Loucy (cell line): ENCODE measurements around the gene TPK1.

Experiments
- H2AFZ ChIP-seq: fragments of 200-600 bp; sonication (generic); 2 replicates; pipeline ENCODE4 v1.6.0; 2016; ENCODE audit warnings: antibody characterized with exemption, mild to moderate bottlenecking, low read length, moderate library complexity
- H3F3A ChIP-seq: fragments of 200-600 bp; 2 replicates; pipeline ENCODE4 v1.6.0; 2016; ENCODE audit warnings: antibody characterized with exemption, low read depth, mild to moderate bottlenecking
- H3K27me3 ChIP-seq: fragments of 200-600 bp; sonication (generic); 2 replicates; pipeline ENCODE4 v1.6.1; 2014; ENCODE audit warnings: low read length, mild to moderate bottlenecking; ENCODE audit not compliant: insufficient read depth, poor library complexity, severe bottlenecking
- H3K36me3 ChIP-seq: fragments of 200-600 bp; sonication (generic); 2 replicates; pipeline ENCODE4 v1.6.1; 2016; ENCODE audit warnings: low read length; ENCODE audit not compliant: insufficient read depth
- H3K4me1 ChIP-seq: fragments of 200-600 bp; sonication (generic); 2 replicates; pipeline ENCODE4 v1.5.1; 2014; ENCODE audit warnings: low read length, mild to moderate bottlenecking; ENCODE audit not compliant: insufficient read depth, poor library complexity, severe bottlenecking
- H3K4me2 ChIP-seq: fragments of 200-600 bp; sonication (generic); 2 replicates; pipeline ENCODE4 v1.6.0; 2014; ENCODE audit warnings: antibody characterized with exemption, low read length, low read depth, mild to moderate bottlenecking; ENCODE audit not compliant: poor library complexity, severe bottlenecking
- H3K4me3 ChIP-seq: fragments of 200-600 bp; sonication (generic); 2 replicates; pipeline ENCODE4 v1.5.1; 2014; ENCODE audit warnings: low read length, mild to moderate bottlenecking, mixed read lengths; ENCODE audit not compliant: poor library complexity, severe bottlenecking
- H3K79me2 ChIP-seq: fragments of 200-600 bp; sonication (generic); 2 replicates; pipeline ENCODE4 v1.6.1; 2014; ENCODE audit warnings: low read length; ENCODE audit not compliant: insufficient read depth
- H3K9ac ChIP-seq: fragments of 200-600 bp; sonication (generic); 2 replicates; pipeline ENCODE4 v1.6.0; 2014; ENCODE audit warnings: mild to moderate bottlenecking, low read depth, low read length, moderate library complexity; ENCODE audit not compliant: poor library complexity, severe bottlenecking
- H3K9me2 ChIP-seq: fragments of 200-600 bp; sonication (generic); replicated peaks from 2 replicates; pipeline ENCODE4 v1.6.1; 2016; ENCODE audit warnings: low read depth, low read length, mixed read lengths
- H3K9me3 ChIP-seq: fragments of 200-600 bp; sonication (generic); 2 replicates; pipeline ENCODE4 v1.6.1; 2014; ENCODE audit warnings: mild to moderate bottlenecking, antibody characterized with exemption, low read length, low read depth; ENCODE audit not compliant: insufficient read depth
- H4K20me1 ChIP-seq: fragments of 200-600 bp; sonication (generic); 2 replicates; pipeline ENCODE4 v1.6.0; 2014; ENCODE audit warnings: antibody characterized with exemption, low read length, mild to moderate bottlenecking; ENCODE audit not compliant: insufficient read depth, poor library complexity, severe bottlenecking
- EZH2phosphoT487 ChIP-seq: fragments of 200-600 bp; IDR thresholded peaks from 2 replicates; pipeline ENCODE4 v1.6.1; 2018; ENCODE audit warnings: antibody characterized with exemption, mild to moderate bottlenecking, moderate library complexity, borderline replicate concordance
- TF ChIP-seq, protein P1 (sequence below): fragments of 200-600 bp; sonication (generic); conservative IDR thresholded peaks from 2 replicates; pipeline ENCODE4 v1.5.1; 2014; ENCODE audit warnings: mild to moderate bottlenecking, antibody characterized with exemption, low read length

The TPK1 gene

DNA sequence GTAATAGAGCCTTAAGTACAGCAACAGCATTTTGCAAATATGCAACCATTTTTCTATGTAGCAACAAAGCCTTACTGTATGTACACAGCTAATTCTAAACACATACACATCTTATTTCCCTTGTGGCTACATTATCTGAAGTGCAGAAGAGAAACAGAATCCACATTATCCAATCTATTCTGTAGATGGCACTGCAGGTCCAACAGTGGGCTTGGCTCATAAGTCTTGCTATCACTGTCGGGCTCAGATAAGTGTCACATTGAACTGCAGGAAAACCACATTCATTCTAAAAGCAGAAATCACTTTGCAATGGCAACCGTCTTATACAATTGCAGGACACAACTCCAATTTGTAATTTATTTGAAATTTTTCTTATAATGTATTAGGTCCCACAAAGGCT, 322.5 kb downstream of the TPK1 start:
- Histone ChIP-seq H3K36me3 (no peaks in the 10 kb centered on the region), H3K4me3 (no peak overlapping the region), H3K27me3 (no peaks in the 10 kb centered on the region), H3K9ac (no peak overlapping the region), H3F3A (no peaks in the 10 kb centered on the region), H3K4me2 (peak overlapping the region; percentile 26), H4K20me1 (no peaks in the 10 kb centered on the region), H3K9me2 (no peaks in the 10 kb centered on the region), H2AFZ (no peak overlapping the region), H3K4me1 (peaks cover 40% of the 10 kb centered on the region), H3K9me3 (no peaks in the 10 kb centered on the region), H3K79me2 (no peaks in the 10 kb centered on the region)
- TF ChIP-seq EZH2phosphoT487 = no peak
- TF ChIP-seq, protein P1, sequence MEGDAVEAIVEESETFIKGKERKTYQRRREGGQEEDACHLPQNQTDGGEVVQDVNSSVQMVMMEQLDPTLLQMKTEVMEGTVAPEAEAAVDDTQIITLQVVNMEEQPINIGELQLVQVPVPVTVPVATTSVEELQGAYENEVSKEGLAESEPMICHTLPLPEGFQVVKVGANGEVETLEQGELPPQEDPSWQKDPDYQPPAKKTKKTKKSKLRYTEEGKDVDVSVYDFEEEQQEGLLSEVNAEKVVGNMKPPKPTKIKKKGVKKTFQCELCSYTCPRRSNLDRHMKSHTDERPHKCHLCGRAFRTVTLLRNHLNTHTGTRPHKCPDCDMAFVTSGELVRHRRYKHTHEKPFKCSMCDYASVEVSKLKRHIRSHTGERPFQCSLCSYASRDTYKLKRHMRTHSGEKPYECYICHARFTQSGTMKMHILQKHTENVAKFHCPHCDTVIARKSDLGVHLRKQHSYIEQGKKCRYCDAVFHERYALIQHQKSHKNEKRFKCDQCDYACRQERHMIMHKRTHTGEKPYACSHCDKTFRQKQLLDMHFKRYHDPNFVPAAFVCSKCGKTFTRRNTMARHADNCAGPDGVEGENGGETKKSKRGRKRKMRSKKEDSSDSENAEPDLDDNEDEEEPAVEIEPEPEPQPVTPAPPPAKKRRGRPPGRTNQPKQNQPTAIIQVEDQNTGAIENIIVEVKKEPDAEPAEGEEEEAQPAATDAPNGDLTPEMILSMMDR = peak; percentile 71

DNA sequence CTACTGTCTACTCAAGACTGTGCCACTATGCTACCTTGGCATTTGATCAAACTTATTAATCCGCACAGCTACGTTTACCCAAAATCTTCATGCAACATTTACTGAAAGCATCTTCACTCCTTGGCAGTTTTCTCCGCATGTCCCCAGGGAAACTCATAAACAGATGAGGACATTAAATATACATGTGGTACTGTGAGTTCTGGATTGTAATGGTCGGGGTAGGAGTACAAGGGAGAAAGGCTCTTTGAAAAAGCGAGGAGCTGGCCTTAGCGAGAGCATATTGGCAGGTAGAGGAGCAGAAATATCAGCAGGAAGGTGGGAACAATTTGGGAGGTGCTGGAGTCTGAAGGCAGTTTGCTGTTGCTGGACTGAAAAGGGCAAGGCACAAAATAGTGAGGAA, 325.2 kb downstream of the TPK1 start:
- Histone ChIP-seq H3K79me2 (no peaks in the 10 kb centered on the region), H3K4me2 (no peak overlapping the region), H4K20me1 (no peaks in the 10 kb centered on the region), H2AFZ (no peak overlapping the region), H3K4me3 (no peak overlapping the region), H3K9me3 (no peaks in the 10 kb centered on the region), H3K4me1 (peaks cover 17% of the 10 kb centered on the region), H3K9me2 (no peaks in the 10 kb centered on the region), H3K9ac (no peak overlapping the region), H3K27me3 (no peaks in the 10 kb centered on the region), H3F3A (no peaks in the 10 kb centered on the region), H3K36me3 (no peaks in the 10 kb centered on the region)
- TF ChIP-seq EZH2phosphoT487 = no peak
- TF ChIP-seq, protein P1 = no peak

DNA sequence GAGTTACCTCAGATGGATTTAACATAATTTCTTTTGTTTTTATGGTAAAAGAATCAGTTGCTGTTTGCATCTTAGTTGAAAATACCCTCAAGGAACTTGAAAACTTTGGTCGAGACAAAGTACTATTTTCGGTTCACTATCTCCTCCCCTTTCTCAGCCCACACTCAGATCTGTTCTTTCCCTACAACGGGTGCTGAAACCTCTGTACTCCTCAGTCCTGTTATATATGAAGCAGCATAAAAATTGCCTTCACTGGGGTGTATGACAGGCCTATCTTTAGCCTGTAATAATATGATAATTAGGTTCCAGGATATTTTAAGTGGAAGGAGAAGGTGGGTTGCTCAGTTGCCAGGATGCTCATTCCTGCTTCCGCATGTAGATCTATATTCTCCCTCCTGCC, 327.2 kb downstream of the TPK1 start:
- no peak overlapping the region for H2AFZ ChIP-seq
- no peak overlapping the region for H3K4me2 ChIP-seq
- no peak for TF ChIP-seq EZH2phosphoT487
- TF ChIP-seq, protein P1 = no peak

More for the DNA sequence above, 327.2 kb downstream of the TPK1 start:
- Histone ChIP-seq H3K27me3 (no peaks in the 10 kb centered on the region), H3K9me2 (no peaks in the 10 kb centered on the region), H3F3A (no peaks in the 10 kb centered on the region), H3K9me3 (no peaks in the 10 kb centered on the region), H3K4me1 (peaks cover 3% of the 10 kb centered on the region), H3K79me2 (no peaks in the 10 kb centered on the region), H3K36me3 (no peaks in the 10 kb centered on the region), H3K4me3 (no peak overlapping the region), H4K20me1 (no peaks in the 10 kb centered on the region), H3K9ac (no peak overlapping the region)
